Measurements from ENCODE around the gene GRM7. TPM values are rescaled to one million over a fixed set of nuclear protein-coding genes. Genes with fewer than 3 reads are reported as not detected.

The GRM7 gene
- total and polyA plus RNA-seq, 2 experiments from 2014 or later = 0.40 TPM; not detected in 1

- H3K4me1 Mint-ChIP-seq = peaks cover 14% of the 10 kb centered on the region
- H3K79me2 ChIP-seq (replicated peaks; ENCODE audit: insufficient read depth) = no peaks in the 10 kb centered on the region
- H3K4me3 ChIP-seq = no peak overlapping the region
- no peaks in the 10 kb centered on the region for H3F3A ChIP-seq (replicated peaks; ENCODE audit: low read depth)
- no peak overlapping the region for H2AFZ ChIP-seq
- no peaks in the 10 kb centered on the region for H3K27me3 Mint-ChIP-seq (ENCODE audit: insufficient read depth, low read depth, poor library complexity)
- H3K36me3 ChIP-seq (ENCODE audit: insufficient read depth) = no peaks in the 10 kb centered on the region
- H3K27ac ChIP-seq (ENCODE audit: low read depth) = no peak overlapping the region
- no peaks in the 10 kb centered on the region for H3K27me3 ChIP-seq (ENCODE audit: insufficient read depth)
- ATAC-seq (no peak), DNase-seq (ENCODE audit: low spot score) (no peak)
- peaks cover 17% of the 10 kb centered on the region for H3K9me2 ChIP-seq (ENCODE audit: insufficient read depth)
- no peaks in the 10 kb centered on the region; the same call in 2 of the 3 replicates for H3K9me3 Mint-ChIP-seq
- TF ChIP-seq ETS1 (IDR thresholded peaks at IDR 0.05) (no peak), REST (IDR thresholded peaks at IDR 0.05; ENCODE audit: unreplicated experiment) (no peak), EZH2 (IDR thresholded peaks at IDR 0.05; ENCODE audit: low read depth, unreplicated experiment) (no peak), ZNF462 (CRISPR knock-in tag; IDR thresholded peaks at IDR 0.05) (no peak)
- no peak overlapping the region for H3K4me2 ChIP-seq
- H3K4me3 Mint-ChIP-seq = no peak overlapping the region
- no peaks in the 10 kb centered on the region for H4K20me1 ChIP-seq (replicated peaks; ENCODE audit: insufficient read depth)
- H3K36me3 Mint-ChIP-seq (ENCODE audit: low read depth) = no peaks in the 10 kb centered on the region
- no peak overlapping the region for H3K27ac Mint-ChIP-seq
- H3K4me1 ChIP-seq (ENCODE audit: insufficient read depth) = peaks cover 11% of the 10 kb centered on the region; the same call in 1 of the 2 replicates
Observed at GRCh38 chr3:7693976-7694375, 833.1 kb downstream of the GRM7 start.
